ENCODE data around the gene HPSE2.
A peak's percentile ranks its signal among the peaks of the same experiment; 100 is the strongest.
"Not testable (repeated sequence)": the region's sequence is repeated elsewhere in the genome, so short reads cannot be mapped to it uniquely, and the experiment has no call there.

Gene HPSE2

GRCh38 chr10:99002392-99002791, 233.3 kb downstream of the HPSE2 start:
- DNase-seq, result no peak

GRCh38 chr10:98997596-98997995, 238.1 kb downstream of the HPSE2 start:
- DNase-seq, result no peak

GRCh38 chr10:98994030-98994429, 241.6 kb downstream of the HPSE2 start:
- DNase-seq, result no peak

- DNase-seq, result not testable (repeated sequence)
These were observed 251.9 kb downstream of the HPSE2 start for GRCh38 chr10:98983751-98984150.

- no peak for DNase-seq
These were observed 255.3 kb downstream of the HPSE2 start for GRCh38 chr10:98980353-98980752.

- no peak for DNase-seq
These were observed 264.2 kb downstream of the HPSE2 start for GRCh38 chr10:98971464-98971863.

GRCh38 chr10:98967601-98968000, 268.1 kb downstream of the HPSE2 start:
- DNase-seq, result no peak

- no peak for DNase-seq
These were observed 272.0 kb downstream of the HPSE2 start for GRCh38 chr10:98963608-98964007.

GRCh38 chr10:98959379-98959778, 276.3 kb downstream of the HPSE2 start:
- no peak for DNase-seq

GRCh38 chr10:98957801-98958200, 277.9 kb downstream of the HPSE2 start:
- DNase-seq, result no peak

GRCh38 chr10:98956576-98957260, 278.9 kb downstream of the HPSE2 start:
- peak; percentile 3 for DNase-seq

GRCh38 chr10:98953251-98953650, 282.4 kb downstream of the HPSE2 start:
- DNase-seq, result no peak

GRCh38 chr10:98951269-98952000, 284.2 kb downstream of the HPSE2 start:
- DNase-seq, result no peak

GRCh38 chr10:98950106-98950505, 285.5 kb downstream of the HPSE2 start:
- DNase-seq, result no peak

GRCh38 chr10:98949306-98949705, 286.3 kb downstream of the HPSE2 start:
- DNase-seq, result no peak

GRCh38 chr10:98943681-98944080, 292.0 kb downstream of the HPSE2 start:
- no peak for DNase-seq

- no peak for DNase-seq
These were observed 305.9 kb downstream of the HPSE2 start for GRCh38 chr10:98929709-98930108.

GRCh38 chr10:98925651-98926050, 310.0 kb downstream of the HPSE2 start:
- DNase-seq, result no peak

- DNase-seq, result no peak
These were observed 311.1 kb downstream of the HPSE2 start for GRCh38 chr10:98924526-98924925.

- DNase-seq, result no peak
These were observed 314.3 kb downstream of the HPSE2 start for GRCh38 chr10:98921316-98921715.

- no peak for DNase-seq
These were observed 314.8 kb downstream of the HPSE2 start for GRCh38 chr10:98920807-98921206.

GRCh38 chr10:98920360-98920759, 315.3 kb downstream of the HPSE2 start:
- DNase-seq, result no peak

- DNase-seq, result no peak
These were observed 315.8 kb downstream of the HPSE2 start for GRCh38 chr10:98919899-98920298.

GRCh38 chr10:98917828-98918227, 317.8 kb downstream of the HPSE2 start:
- DNase-seq, result no peak

All from kidney glomerular epithelial cell (primary cell).